HTERT RPE-1 (cell line): Measurements from ENCODE around the gene DIPK1A.

ENCODE experiments used
- in situ Hi-C: fragments of 300-500 bp; cut with MboI; formaldehyde crosslinking; loops from 4 replicates; pipeline ENCODE4 v1.14.3; 2020; ENCODE audit warnings: low sequenced_read_pairs

The DIPK1A gene

DNA sequence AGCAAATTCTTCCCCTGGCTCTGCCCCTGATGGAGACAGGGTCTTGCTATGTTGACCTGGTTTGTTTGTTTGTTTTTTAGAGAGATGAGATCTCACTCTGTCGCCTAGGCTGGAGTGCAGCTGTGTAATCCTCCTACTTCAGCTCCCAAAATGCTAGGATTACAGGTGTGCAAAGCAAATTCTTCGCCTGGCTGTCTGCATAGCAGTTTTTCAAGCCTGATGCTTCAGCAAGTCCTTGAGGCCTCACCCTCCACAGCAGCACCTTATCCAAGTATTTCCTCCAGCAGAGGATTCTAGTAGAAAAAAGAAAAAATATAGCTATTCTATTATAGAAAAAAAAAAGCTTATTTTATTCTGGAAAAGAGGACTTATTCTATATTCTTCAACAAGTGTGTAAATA lies 144.5 kb downstream of the DIPK1A start:
- in situ Hi-C loops, result no loop called here

DNA sequence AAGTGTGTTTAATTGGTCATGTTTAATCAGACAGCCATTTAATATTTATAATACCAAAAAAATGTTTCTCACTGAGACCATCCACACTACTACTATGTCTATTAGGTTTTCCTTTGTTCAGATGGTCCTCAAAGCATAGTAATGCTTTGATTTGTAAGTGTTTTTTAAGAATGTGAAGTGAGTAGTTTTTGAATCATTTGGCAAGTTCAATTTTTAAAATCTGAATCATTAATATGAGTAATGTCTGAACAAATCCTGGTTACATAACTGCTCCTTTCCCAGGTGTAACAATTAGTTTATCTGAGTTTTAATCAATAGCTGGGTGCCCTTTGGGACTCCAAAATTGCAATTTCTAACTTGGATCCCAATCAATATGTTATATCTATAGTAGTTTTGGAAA lies 152.9 kb downstream of the DIPK1A start:
- in situ Hi-C loops, result no loop called here

DNA sequence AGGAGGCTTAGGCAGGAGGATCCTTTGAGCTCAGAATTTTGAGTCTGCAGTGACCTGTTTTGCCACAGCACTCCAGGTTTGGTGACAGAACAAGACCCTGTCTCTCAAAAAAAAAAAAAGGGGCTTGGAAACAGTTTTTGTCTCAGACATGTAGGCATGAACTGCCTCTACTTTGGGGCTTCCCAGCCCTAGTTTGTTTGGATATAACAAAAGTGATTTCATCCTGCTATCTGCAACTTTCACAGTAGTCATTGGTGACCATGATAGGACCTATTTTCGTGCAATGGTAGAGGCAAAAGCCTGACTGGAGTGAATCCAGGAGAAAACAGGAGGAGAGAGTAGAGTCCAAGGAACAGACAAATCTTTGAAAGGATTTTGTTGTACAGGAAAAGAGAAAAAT lies 156.0 kb downstream of the DIPK1A start:
- in situ Hi-C loops, result no loop called here

DNA sequence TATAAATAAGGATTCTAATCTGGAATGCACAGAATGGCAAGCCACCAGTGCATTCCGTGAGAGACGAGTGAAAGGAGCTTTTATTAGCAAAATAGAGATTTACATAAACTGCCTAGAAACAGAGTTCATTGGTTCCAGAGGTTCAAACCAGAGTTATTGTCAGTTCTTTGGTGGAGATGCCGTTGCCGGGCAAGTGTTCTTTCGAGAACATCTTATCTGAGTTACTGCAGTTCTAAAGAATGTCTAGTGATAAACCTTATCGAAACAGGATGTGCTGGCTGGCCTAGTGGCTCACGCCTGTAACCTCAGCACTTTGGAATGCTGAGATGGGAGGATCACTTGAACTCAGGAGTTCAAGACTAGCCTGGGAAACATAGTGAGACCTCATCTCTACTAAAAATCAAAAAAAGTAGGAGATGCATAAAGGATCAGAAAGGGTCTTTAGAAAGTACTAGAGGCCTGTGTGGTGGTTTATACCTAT lies 156.5 kb downstream of the DIPK1A start:
- in situ Hi-C loops, result no loop called here

DNA sequence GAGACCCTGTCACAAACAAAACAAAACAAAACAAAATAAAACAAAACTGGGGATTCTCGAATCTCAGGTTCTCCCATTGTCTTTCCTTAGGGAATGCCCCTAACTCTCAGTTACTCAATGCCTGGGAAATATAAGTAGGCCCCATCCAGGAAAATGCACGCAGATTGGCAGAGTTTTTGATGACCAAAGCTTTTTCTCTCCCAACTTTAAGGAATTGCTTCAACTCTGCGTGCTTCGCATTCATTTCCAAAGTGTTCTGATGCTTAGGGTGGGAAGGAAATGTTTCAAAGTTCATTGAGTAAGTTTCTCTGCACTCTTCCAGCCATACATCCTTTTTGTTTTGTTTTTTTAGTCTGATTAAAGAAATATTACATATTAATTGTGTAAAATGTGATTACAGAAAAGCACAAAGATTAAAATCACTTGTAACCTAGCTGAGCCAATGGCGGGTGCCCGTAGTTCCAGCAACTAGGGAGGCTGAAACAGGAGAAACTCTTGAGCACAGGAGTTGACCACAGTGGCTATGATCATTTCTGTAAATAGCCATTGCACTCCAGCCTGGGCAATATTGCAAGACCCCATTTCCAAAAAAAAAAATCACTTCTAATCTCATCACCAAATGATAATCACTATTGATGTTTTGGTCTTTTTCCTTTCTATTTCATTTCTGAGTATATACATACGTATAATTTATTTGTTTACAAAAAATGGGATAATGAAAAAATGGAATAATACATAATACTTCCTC lies 157.9 kb downstream of the DIPK1A start:
- in situ Hi-C loops, result no loop called here

DNA sequence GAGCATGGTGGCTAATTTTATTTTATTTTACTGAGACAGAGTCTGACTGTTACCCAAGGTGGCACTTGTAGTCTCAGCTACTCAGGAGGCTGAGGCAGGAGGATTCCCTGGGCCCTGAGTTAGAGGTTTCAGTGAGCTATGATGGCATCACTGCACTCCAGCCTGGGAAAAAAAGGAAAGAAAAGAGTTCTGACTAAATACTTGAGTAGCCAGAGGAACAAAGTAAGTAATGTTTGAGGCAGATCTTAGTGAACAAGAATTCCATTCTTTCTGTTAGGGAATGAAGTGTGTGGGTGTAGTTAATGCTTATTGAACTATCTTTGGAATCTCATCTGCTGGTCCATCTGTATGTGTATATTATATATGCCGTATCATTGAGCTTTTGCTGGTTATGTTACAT lies 163.3 kb downstream of the DIPK1A start:
- in situ Hi-C loops, result no loop called here

DNA sequence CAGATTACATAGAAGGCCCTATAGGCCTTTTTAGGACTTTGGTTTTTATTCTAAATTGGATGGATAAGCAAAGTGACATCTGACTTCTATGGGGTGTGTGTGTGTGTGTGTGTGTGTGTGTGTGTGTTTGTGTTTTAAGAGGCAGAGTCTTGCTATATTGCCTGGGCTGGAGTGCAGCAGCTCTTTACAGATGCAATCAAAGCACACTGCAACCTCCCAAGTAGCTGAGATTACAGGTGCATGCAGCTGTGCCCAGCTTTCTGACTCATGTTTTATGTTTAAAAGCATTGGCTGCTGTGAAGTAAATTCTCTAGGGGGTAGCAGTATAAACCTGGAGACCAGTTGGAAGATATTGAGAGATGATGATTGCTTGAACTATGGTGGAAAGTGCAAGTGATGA lies 164.0 kb downstream of the DIPK1A start:
- in situ Hi-C loops, result no loop called here

DNA sequence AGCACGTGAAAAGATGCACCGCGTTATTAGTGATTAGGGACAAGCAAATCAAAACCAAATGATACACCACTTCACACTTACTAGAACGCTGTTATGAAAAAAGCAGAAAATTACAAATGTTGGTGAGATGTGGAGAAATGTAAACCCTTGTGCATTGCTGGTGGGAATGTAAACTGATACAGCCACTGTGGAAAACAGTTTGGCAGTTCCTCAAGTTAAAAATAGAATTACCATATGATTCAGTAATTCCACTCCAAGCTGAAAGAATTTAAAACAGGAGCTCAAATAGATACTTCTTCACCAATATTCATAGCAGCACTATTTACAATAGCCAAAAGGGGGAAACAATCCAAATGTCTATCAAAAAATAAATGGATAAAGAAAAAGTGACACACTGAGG lies 166.1 kb downstream of the DIPK1A start:
- in situ Hi-C loops, result no loop called here

DNA sequence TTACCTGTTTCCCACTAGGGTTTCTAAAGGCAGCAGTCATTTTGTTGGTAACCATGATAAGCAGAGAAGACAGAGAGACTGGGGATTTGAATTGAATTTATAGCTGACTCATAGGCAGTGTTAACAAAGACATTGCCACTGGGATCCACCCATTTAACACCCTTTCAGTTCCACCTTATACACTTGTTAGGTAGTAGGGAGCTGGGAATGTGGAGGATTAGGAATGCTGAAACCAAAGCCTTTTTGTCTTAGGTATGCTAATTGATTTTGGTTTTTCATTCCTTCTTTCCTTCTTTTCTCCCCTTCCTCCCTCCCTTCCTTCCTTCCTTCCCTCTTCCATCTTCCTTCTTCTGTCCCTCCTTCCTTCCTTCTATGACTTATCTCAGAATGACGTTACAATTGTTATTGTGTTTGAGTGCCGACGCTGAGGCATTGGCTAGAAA lies 168.9 kb downstream of the DIPK1A start:
- in situ Hi-C loops, result no loop called here
